GM10248 (cell line): ENCODE measurements around the gene ZNF106.

Experiments used
- CTCF ChIA-PET: fragments of 300-600 bp; sonication (Branson Sonifier 250); formaldehyde crosslinking; extraction: SDS; loops from one replicate; lab custom pipeline; 2021; ENCODE audit warnings: antibody characterized with exemption; lab: Yijun Ruan, JAX
- POLR2A ChIA-PET: fragments of 350-650 bp; sonication (Branson Sonifier 250); formaldehyde crosslinking; extraction: SDS; loops from one replicate; lab custom pipeline; 2020; ENCODE audit warnings: antibody characterized with exemption; lab: Yijun Ruan, JAX
- DNase-seq: peaks from one replicate; pipeline ENCODE4 v3.0.0; 2012; ENCODE audit errors: extremely low spot score
- CTCF ChIP-seq: IDR thresholded peaks from 2 replicates; pipeline ENCODE4 v1.5.1; 2012; ENCODE audit warnings: mild to moderate bottlenecking, low read depth; ENCODE audit errors: extremely low read depth, missing control alignments, control extremely low read depth

ZNF106 gene

DNA sequence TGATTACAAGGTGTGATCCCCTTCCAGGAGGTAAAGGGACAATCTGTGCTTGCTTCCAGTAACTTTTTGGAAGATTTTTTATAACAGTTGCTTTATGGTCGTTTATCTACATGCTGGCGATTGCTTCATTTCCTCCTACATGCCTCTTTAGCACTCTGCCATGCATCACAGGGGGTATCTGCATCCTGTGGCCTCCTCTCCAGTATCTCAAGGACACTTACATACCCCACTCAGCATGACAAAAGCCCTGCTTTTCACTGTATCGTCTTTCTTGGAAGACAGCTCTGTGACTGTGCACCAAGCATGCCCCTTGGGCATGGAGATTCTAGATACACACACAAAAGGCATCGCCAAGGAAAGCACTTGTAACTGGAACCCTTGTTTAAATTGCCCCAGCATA lies 106.3 kb downstream of the ZNF106 start:
- no peak for TF ChIP-seq CTCF
- no peak for DNase-seq
- ChIA-PET CTCF (interaction anchor here (0.8 to 2.9 kb wide), 14 partner anchors 7 to 148 kb away, joined by 3 to 13 read pairs (median 3); no protein-coding TSS in a partner anchor), POLR2A (no interaction called here)

- no peak for TF ChIP-seq CTCF
- POLR2A ChIA-PET, result no interaction called here
- no peak for DNase-seq
- CTCF ChIA-PET, result interaction anchor here (2.8 kb wide), 1 partner anchor 8 kb away, joined by 13 read pairs; no protein-coding TSS in a partner anchor
Observed at GRCh38 chr15:42378011-42378410, 112.9 kb downstream of the ZNF106 start.

DNA sequence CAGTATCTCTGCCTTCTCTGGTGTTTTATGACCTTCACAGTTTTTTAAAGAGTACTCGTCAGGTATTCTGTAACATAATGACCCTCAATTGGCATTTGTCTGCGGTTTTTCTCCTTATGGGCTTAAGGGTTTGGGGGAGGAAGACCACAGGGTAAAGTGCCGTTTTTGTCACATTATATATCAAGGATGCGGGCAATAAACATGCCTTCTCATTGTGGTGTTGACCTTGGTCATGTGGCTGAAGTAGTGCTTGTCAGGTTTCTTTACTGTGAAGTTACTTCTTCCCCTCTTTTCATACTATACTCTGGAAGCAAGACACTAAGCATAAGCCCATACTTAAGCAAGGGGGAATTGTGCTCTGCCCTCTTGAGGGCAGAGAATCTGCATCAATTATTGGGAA lies 115.0 kb downstream of the ZNF106 start:
- no peak for TF ChIP-seq CTCF
- POLR2A ChIA-PET, result interaction anchor here (0.7 kb wide), 1 partner anchor 27 kb away, joined by 4 read pairs; no protein-coding TSS in a partner anchor
- CTCF ChIA-PET, result interaction anchor here (1.1 to 2.8 kb wide), 2 partner anchors 10 to 15 kb away, joined by 4 to 13 read pairs; no protein-coding TSS in a partner anchor
- DNase-seq, result no peak

DNA sequence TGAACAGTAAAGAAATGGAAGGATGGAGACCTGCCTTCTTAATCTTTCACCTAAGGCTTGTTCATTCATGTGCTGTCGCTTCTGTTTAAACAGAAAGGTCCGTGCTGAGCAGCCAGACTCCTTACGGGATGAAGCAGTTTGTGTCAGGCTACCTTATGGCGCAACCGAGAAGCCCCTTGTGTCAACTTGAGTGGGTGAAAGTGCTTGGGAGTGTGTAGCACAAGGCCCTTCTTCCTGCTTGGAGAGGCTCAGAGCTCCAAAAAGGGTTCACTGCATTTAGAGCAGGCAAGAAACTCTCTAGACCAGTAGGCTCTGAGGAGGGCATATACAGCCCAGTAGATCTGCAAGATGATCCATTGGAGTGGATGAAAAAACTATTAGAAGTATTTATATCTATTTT lies 115.7 kb downstream of the ZNF106 start:
- no peak for TF ChIP-seq CTCF
- ChIA-PET POLR2A (no interaction called here), CTCF (interaction anchor here (0.8 kb wide), 1 partner anchor 13 kb away, joined by 3 read pairs; no protein-coding TSS in a partner anchor)
- DNase-seq, result no peak

DNA sequence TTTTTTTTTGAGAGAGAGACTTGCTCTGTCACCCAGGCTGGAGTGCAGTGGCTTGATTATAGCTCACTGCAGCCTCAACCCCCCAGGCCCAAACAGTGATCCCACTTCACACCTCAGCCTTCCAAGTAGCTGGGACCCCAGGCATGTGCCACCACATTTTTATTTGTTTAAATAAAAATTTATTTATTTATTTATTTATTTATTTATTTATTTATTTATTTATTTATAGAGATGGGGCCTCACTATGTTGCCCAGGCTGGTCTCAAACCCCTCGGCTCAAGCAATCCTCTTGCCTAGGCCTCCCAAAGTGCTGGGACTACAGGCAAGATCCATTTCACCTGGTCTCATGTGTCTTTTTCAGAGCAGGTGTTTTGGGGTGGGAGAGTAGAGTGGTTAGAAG lies 116.1 kb downstream of the ZNF106 start:
- ChIA-PET CTCF (interaction anchor here (0.8 to 2.6 kb wide), 3 partner anchors 10 to 14 kb away, joined by 3 to 11 read pairs (median 5); no protein-coding TSS in a partner anchor), POLR2A (no interaction called here)
- DNase-seq, result no peak
- TF ChIP-seq CTCF, result no peak

DNA sequence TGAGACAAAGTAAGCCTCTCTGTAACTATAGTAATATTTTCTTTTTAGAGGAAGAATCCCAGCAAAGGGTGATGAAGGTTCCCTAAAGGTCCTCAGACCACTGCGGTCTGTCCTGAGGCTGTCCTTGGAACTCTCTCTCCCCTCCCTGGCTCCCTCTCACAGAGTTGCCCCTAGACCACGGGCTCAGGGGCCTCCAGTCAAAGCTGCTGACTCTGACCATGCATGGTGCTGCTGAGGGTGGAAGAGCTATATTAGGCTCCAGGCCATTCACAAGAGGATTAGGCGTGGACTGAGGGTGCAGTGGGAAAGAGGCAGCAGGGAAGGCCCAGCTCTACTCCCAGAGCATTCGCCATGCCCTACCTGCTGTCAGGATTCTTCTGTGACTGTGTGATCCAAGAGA lies 117.0 kb downstream of the ZNF106 start:
- POLR2A ChIA-PET, result no interaction called here
- TF ChIP-seq CTCF, result no peak
- no peak for DNase-seq
- CTCF ChIA-PET, result interaction anchor here (1.5 to 2.6 kb wide), 2 partner anchors 10 to 11 kb away, joined by 5 to 11 read pairs; no protein-coding TSS in a partner anchor
